ENCODE measurements around the gene RCOR1.

DNA sequence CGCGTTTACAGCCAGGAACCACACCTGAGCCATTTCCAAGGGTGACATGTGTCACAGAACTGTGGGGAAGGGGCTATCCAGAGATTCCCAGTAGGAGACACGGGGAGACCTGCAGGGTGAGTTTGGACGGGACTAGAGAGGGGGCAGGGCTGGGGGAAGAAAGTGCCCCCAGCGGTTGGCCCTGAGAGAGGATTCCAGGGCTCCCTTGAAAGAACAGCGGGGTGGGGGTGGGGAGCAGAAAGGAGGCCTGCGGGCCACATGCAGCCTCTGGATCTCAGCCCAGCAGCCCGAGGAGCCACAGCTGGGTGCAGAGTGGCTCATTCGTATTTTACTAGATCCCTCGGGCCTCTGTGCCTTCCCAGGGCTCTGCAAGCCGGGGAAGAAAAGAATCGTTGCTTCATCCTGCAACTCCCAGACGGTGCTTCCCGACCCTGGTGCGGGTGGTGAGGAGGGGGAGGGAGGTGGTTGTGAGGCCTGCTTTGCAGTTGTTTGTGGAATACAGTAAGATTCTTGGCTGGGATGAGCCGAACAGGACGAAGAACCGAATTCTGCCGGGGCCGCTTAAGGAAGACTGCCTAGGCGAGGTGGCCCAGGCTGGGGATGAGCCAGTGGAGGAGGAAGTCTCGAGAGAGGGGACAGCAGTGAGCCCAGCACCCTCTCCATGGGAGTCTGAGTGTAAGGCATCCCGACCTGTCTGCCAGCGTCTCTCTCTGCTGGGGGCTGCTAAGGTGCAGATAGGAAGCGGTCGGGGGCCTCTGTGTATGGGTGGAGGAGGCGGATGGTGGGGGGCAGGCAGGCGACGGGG lies 46.8 kb upstream of the RCOR1 start:
- TF ChIP-seq, protein P1, sequence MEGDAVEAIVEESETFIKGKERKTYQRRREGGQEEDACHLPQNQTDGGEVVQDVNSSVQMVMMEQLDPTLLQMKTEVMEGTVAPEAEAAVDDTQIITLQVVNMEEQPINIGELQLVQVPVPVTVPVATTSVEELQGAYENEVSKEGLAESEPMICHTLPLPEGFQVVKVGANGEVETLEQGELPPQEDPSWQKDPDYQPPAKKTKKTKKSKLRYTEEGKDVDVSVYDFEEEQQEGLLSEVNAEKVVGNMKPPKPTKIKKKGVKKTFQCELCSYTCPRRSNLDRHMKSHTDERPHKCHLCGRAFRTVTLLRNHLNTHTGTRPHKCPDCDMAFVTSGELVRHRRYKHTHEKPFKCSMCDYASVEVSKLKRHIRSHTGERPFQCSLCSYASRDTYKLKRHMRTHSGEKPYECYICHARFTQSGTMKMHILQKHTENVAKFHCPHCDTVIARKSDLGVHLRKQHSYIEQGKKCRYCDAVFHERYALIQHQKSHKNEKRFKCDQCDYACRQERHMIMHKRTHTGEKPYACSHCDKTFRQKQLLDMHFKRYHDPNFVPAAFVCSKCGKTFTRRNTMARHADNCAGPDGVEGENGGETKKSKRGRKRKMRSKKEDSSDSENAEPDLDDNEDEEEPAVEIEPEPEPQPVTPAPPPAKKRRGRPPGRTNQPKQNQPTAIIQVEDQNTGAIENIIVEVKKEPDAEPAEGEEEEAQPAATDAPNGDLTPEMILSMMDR (conservative IDR thresholded peaks at IDR 0.05 in 1 of 2, IDR thresholded peaks at IDR 0.05 in 1 of 2; ENCODE audit: extremely low read depth in 1 of 2, insufficient read depth in 1 of 2, low read depth in 1 of 2, low read length in 2 of 2) = peak in 1 of 2 donors; percentile 3
- no peak for TF ChIP-seq EZH2 (IDR thresholded peaks at IDR 0.05; ENCODE audit: borderline replicate concordance, low read length)
